ENCODE data around the gene MYOM3. TPM values are rescaled to one million over a fixed set of nuclear protein-coding genes. Genes with fewer than 3 reads are reported as not detected.
"Not testable (repeated sequence)": the region's sequence is repeated elsewhere in the genome, so short reads cannot be mapped to it uniquely, and the experiment has no call there.

Gene MYOM3
- total and polyA plus RNA-seq, 2 of the 4 experiments (the other 2 are of a cell fraction), result 0.03 TPM; not detected in 1

DNA sequence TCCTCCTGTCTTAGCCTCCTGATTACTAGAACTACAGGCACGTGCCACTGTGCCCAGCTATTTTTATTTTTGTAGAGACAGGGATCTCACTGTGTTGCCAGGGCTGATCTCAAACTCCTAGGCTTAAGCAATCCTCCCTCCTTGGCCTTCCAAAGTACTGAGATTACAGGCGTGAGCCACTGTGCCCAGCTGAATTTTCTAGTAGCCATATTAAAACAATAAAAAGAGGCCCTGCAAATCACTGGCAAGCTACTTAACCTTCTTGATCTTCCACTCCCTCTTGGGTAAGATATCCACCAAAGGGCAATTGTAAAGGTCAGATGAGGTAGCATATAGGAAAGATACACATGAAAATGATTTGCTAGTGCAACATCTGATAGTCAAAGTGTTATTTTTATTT, 66.2 kb downstream of the MYOM3 start:
- ATAC-seq (ENCODE audit: low read depth) (peak; percentile 26), DNase-seq (no peak)
- Histone ChIP-seq H3K9me3 (ENCODE audit: control insufficient read depth, insufficient read depth, low read length) (no peaks in the 10 kb centered on the region), H4K91ac (ENCODE audit: insufficient read depth, low read depth, low read length) (no peak overlapping the region), H3K4ac (ENCODE audit: low read depth, low read length) (no peak overlapping the region), H3K9ac (ENCODE audit: low read depth, low read length) (no peak overlapping the region), H4K20me1 (ENCODE audit: insufficient read depth, low read length) (peaks cover 20% of the 10 kb centered on the region), H2BK15ac (ENCODE audit: low read depth, low read length) (no peak overlapping the region), H2BK20ac (ENCODE audit: low read depth, low read length) (no peak overlapping the region), H2AK9ac (replicated peaks; ENCODE audit: low read depth, low read length, poor library complexity) (no peak overlapping the region), H4K8ac (ENCODE audit: low read depth in 2 of 2, low read length in 2 of 2) (no peak overlapping the region), H3K4me1 (ENCODE audit: control insufficient read depth, insufficient read depth, low read length) (peaks cover 5% of the 10 kb centered on the region), H3K18ac (ENCODE audit: low read depth, low read length) (no peak overlapping the region), H3K27me3 (ENCODE audit: control insufficient read depth, insufficient read depth, low read length) (no peaks in the 10 kb centered on the region), H3K79me1 (ENCODE audit: low read depth in 1 of 2, low read length in 2 of 2) (no peaks in the 10 kb centered on the region), H2AFZ (replicated peaks; ENCODE audit: low read length, poor library complexity) (no peak overlapping the region), H3K23ac (ENCODE audit: low read depth, low read length) (no peak overlapping the region), H4K5ac (ENCODE audit: low read depth, low read length) (no peak overlapping the region), H3K27ac (ENCODE audit: insufficient read depth, low read length) (peak overlapping the region; percentile 10; the same call in 1 of the 2 replicates), H3K14ac (replicated peaks; ENCODE audit: low read depth, low read length) (no peak overlapping the region), H3K36me3 (ENCODE audit: control insufficient read depth, insufficient read depth, low read length) (no peaks in the 10 kb centered on the region), H2BK120ac (ENCODE audit: low read depth, low read length) (no peak overlapping the region), H3K9me1 (ENCODE audit: insufficient read depth, low read length) (peaks cover 4% of the 10 kb centered on the region; the same call in 1 of the 2 replicates), H2BK5ac (ENCODE audit: low read depth, low read length, poor library complexity, severe bottlenecking) (no peak overlapping the region), H3K4me3 (ENCODE audit: insufficient read depth, low read depth, low read length) (no peak overlapping the region), H2AK5ac (ENCODE audit: low read depth, low read length) (no peak overlapping the region), H3K56ac (ENCODE audit: extremely low read depth, insufficient read depth, low read length) (no peak overlapping the region; the same call in 1 of the 2 replicates), H3K4me2 (ENCODE audit: low read depth, low read length) (no peak overlapping the region)
- no CpG with 5 or more reads among the region's 2 CpGs for WGBS, 2 experiments (ENCODE audit: extremely low coverage in 2 of 2, insufficient read length in 1 of 2)
- POLR2A ChIA-PET (ENCODE audit: unreplicated experiment), result no interaction called here
- in situ Hi-C loops (cut with MboI; ENCODE audit: low sequenced_read_pairs), result no loop called here
- CTCF ChIA-PET, result interaction anchor here (0.7 to 1.5 kb wide), 2 partner anchors 18 to 347 kb away, joined by 3 to 4 read pairs; no protein-coding TSS in a partner anchor
- intact Hi-C loops (cut with micrococcal nuclease), result no loop called here
- dilution Hi-C loops (cut with HindIII; ENCODE audit: low sequenced_read_pairs, unreplicated experiment), result no loop called here
- TF ChIP-seq CHD1 (IDR thresholded peaks at IDR 0.05; ENCODE audit: low read depth, low read length), result no peak
- no peak for TF ChIP-seq FOS (IDR thresholded peaks at IDR 0.05; ENCODE audit: low read depth, low read length)
- TF ChIP-seq, protein P1, sequence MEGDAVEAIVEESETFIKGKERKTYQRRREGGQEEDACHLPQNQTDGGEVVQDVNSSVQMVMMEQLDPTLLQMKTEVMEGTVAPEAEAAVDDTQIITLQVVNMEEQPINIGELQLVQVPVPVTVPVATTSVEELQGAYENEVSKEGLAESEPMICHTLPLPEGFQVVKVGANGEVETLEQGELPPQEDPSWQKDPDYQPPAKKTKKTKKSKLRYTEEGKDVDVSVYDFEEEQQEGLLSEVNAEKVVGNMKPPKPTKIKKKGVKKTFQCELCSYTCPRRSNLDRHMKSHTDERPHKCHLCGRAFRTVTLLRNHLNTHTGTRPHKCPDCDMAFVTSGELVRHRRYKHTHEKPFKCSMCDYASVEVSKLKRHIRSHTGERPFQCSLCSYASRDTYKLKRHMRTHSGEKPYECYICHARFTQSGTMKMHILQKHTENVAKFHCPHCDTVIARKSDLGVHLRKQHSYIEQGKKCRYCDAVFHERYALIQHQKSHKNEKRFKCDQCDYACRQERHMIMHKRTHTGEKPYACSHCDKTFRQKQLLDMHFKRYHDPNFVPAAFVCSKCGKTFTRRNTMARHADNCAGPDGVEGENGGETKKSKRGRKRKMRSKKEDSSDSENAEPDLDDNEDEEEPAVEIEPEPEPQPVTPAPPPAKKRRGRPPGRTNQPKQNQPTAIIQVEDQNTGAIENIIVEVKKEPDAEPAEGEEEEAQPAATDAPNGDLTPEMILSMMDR (conservative IDR thresholded peaks at IDR 0.05; ENCODE audit: low read depth, low read length), result no peak
- no peak for TF ChIP-seq NFE2L2 (IDR thresholded peaks at IDR 0.05; ENCODE audit: low read depth, low read length)
- no TSS peak for BruUV-seq (replicated peaks)

DNA sequence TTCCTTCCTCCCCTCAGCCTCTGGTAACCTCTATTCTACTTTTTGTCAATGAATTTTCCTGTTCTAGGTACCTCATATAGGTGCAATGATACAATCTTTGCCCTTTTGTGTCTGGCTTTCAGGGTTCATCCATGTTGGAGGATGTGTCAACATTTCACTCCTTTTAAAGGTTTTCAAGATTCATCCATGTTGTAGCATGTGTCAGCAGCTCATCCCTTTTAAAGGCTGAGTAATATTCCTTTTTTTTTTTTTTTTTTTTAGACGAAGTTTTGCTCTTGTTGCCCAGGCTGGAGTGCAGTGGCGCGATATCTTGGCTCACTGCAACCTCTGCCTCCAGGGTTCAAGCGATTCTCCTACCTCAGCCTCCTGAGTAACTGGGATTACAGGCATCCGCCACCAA, 67.3 kb downstream of the MYOM3 start:
- H3K4me2 ChIP-seq (ENCODE audit: low read depth, low read length); intact Hi-C loops (cut with micrococcal nuclease); H3K79me1 ChIP-seq (ENCODE audit: low read depth in 1 of 2, low read length in 2 of 2); H3K9me1 ChIP-seq (ENCODE audit: insufficient read depth, low read length); H2BK15ac ChIP-seq (ENCODE audit: low read depth, low read length); in situ Hi-C loops (cut with MboI; ENCODE audit: low sequenced_read_pairs); H4K5ac ChIP-seq (ENCODE audit: low read depth, low read length); H2BK120ac ChIP-seq (ENCODE audit: low read depth, low read length); H3K36me3 ChIP-seq (ENCODE audit: control insufficient read depth, insufficient read depth, low read length); H2AK9ac ChIP-seq (replicated peaks; ENCODE audit: low read depth, low read length, poor library complexity); H3K9me3 ChIP-seq (ENCODE audit: control insufficient read depth, insufficient read depth, low read length); H3K4ac ChIP-seq (ENCODE audit: low read depth, low read length); H3K27me3 ChIP-seq (ENCODE audit: control insufficient read depth, insufficient read depth, low read length); H2BK5ac ChIP-seq (ENCODE audit: low read depth, low read length, poor library complexity, severe bottlenecking); H3K27ac ChIP-seq (ENCODE audit: insufficient read depth, low read length); H3K23ac ChIP-seq (ENCODE audit: low read depth, low read length); H3K18ac ChIP-seq (ENCODE audit: low read depth, low read length); H4K91ac ChIP-seq (ENCODE audit: insufficient read depth, low read depth, low read length); H4K8ac ChIP-seq (ENCODE audit: low read depth in 2 of 2, low read length in 2 of 2); dilution Hi-C loops (cut with HindIII; ENCODE audit: low sequenced_read_pairs, unreplicated experiment); H3K4me3 ChIP-seq (ENCODE audit: insufficient read depth, low read depth, low read length); BruUV-seq (replicated peaks); H2AFZ ChIP-seq (replicated peaks; ENCODE audit: low read length, poor library complexity); H2AK5ac ChIP-seq (ENCODE audit: low read depth, low read length); H3K56ac ChIP-seq (ENCODE audit: extremely low read depth, insufficient read depth, low read length); H2BK20ac ChIP-seq (ENCODE audit: low read depth, low read length); DNase-seq; ATAC-seq (ENCODE audit: low read depth); H3K14ac ChIP-seq (replicated peaks; ENCODE audit: low read depth, low read length); H3K4me1 ChIP-seq (ENCODE audit: control insufficient read depth, insufficient read depth, low read length); H3K9ac ChIP-seq (ENCODE audit: low read depth, low read length): not testable (repeated sequence)
- CTCF ChIA-PET, result interaction anchor here (0.6 kb wide), 1 partner anchor 89 kb away, joined by 3 read pairs; no protein-coding TSS in a partner anchor
- peaks cover 20% of the 10 kb centered on the region for H4K20me1 ChIP-seq (ENCODE audit: insufficient read depth, low read length)
- 80% methylated on average over 2 of the region's 5 CpGs; no CpG with 5 or more reads in 1 of the 2 experiments for WGBS, 2 experiments (ENCODE audit: extremely low coverage in 2 of 2, insufficient read length in 1 of 2)
- POLR2A ChIA-PET (ENCODE audit: unreplicated experiment), result interaction anchor here (0.7 kb wide), 1 partner anchor 236 kb away, joined by 8 read pairs; no protein-coding TSS in a partner anchor
